ENCODE results near the gene TAF10.
A peak's percentile ranks its signal among the peaks of the same experiment; 100 is the strongest.

TAF10 gene

DNA sequence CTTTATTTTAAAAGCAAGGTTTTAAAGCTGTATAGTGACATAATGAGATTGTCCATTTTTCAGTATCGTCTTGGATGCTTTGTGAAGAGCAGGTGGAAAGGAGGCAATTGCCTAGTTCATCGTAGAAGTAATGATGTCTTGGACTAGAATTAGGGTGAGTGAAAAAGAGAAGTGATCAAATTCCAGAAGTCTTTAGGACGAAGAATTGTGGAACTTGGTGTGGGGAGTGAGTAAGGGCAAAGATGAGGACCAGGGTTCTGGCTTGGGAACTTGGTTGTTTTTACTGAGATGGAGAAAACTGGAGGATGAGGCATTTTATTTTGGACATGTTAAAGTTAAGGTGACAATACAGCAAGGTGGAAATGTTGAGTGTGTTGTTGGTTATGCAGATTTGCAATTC, 7.2 kb downstream of the TAF10 start:
- peak overlapping the region in 1 of 2 donors; percentile 85 for H3K4me3 ChIP-seq (ENCODE audit: low read length in 2 of 2)
- peaks cover 36 to 61% of the 10 kb centered on the region in 2 donors for H3K36me3 ChIP-seq (replicated peaks in 1 of 2; ENCODE audit: control insufficient read depth in 2 of 2, insufficient read depth in 2 of 2, low read length in 2 of 2)
- H3K18ac ChIP-seq (ENCODE audit: low read length) = no peak overlapping the region
- H3K9me3 ChIP-seq (replicated peaks in 1 of 2; ENCODE audit: control insufficient read depth in 2 of 2, insufficient read depth in 1 of 2, low read depth in 1 of 2, low read length in 2 of 2) = no peaks in the 10 kb centered on the region
- H3K14ac ChIP-seq (ENCODE audit: low read length) = no peak overlapping the region
- H2BK15ac ChIP-seq (ENCODE audit: low read length) = no peak overlapping the region
- WGBS, 2 donors (ENCODE audit: extremely low coverage in 2 of 2, insufficient read length in 2 of 2, insufficient replicate concordance in 1 of 2) = no CpG with 5 or more reads among the region's 3 CpGs
- no peak overlapping the region for H3K23ac ChIP-seq (ENCODE audit: low read depth, low read length, poor library complexity)
- H2BK5ac ChIP-seq (ENCODE audit: low read length) = no peak overlapping the region
- peaks cover 10% of the 10 kb centered on the region for H3K79me1 ChIP-seq (ENCODE audit: low read depth, low read length)
- H2BK120ac ChIP-seq (ENCODE audit: low read depth, low read length) = no peak overlapping the region
- no peak for DNase-seq (ENCODE audit: low spot score)
- no peak overlapping the region for H2AK5ac ChIP-seq (ENCODE audit: low read depth, low read length)
- H3K27ac ChIP-seq (replicated peaks; ENCODE audit: low read length) = no peak overlapping the region
- H2BK12ac ChIP-seq (ENCODE audit: low read length) = no peak overlapping the region
- H4K8ac ChIP-seq (ENCODE audit: low read depth, low read length) = no peak overlapping the region
- peaks cover 15 to 29% of the 10 kb centered on the region in 2 donors for H3K4me1 ChIP-seq (ENCODE audit: control insufficient read depth in 2 of 2, insufficient read depth in 1 of 2, low read depth in 1 of 2, low read length in 2 of 2)
- peak overlapping the region; percentile 66 for H3K4me2 ChIP-seq (ENCODE audit: insufficient read depth, low read length, poor library complexity, severe bottlenecking)
- H3K27me3 ChIP-seq (ENCODE audit: control insufficient read depth in 3 of 3, insufficient read depth in 3 of 3, low read depth in 1 of 3, low read length in 3 of 3) = no peaks in the 10 kb centered on the region
- no peak overlapping the region for H2AFZ ChIP-seq (ENCODE audit: low read length)
- no peak overlapping the region for H4K91ac ChIP-seq (ENCODE audit: low read depth, low read length, poor library complexity)
- H3K9ac ChIP-seq (ENCODE audit: low read depth, low read length, poor library complexity) = no peak overlapping the region
- H3K4ac ChIP-seq (ENCODE audit: low read length) = no peak overlapping the region

DNA sequence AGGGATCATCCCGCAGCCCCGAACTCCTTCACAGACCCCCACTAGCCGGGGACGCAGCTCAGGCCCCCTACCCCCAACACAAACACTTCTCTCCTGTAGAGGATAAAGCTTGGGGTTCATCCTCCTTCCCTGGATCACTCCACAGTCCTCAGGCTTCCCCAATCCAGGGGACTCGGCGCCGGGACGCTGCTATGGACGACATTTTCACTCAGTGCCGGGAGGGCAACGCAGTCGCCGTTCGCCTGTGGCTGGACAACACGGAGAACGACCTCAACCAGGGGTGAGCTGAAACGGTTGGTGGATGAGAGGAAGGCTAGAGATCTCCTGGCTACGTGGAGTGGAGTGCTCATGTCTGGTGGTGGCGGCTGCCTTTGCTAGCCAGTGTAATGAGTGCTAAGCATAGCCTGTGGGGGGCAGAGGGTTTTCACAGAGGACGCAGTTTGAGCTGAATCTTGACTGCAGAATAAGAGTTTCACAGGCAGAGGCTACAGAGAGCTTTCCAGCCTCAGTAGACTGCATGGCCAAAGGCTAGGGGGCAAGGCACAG, 7.9 kb downstream of the TAF10 start:
- Histone ChIP-seq H2AFZ (ENCODE audit: low read length) (peak overlapping the region; percentile 95), H3K4ac (ENCODE audit: low read length) (no peak overlapping the region), H3K79me1 (ENCODE audit: low read depth, low read length) (peaks cover 10% of the 10 kb centered on the region), H3K23ac (ENCODE audit: low read depth, low read length, poor library complexity) (peak overlapping the region; percentile 27), H3K27ac (replicated peaks; ENCODE audit: low read length) (peak overlapping the region; percentile 75), H2BK15ac (ENCODE audit: low read length) (no peak overlapping the region), H3K36me3 (replicated peaks in 1 of 2; ENCODE audit: control insufficient read depth in 2 of 2, insufficient read depth in 2 of 2, low read length in 2 of 2) (peaks cover 34 to 61% of the 10 kb centered on the region in 2 donors), H3K4me3 (ENCODE audit: low read length in 2 of 2) (peak overlapping the region; percentile 85 to 89), H2AK5ac (ENCODE audit: low read depth, low read length) (no peak overlapping the region), H3K14ac (ENCODE audit: low read length) (peak overlapping the region; percentile 59), H3K18ac (ENCODE audit: low read length) (peak overlapping the region; percentile 92), H3K4me1 (ENCODE audit: control insufficient read depth in 2 of 2, insufficient read depth in 1 of 2, low read depth in 1 of 2, low read length in 2 of 2) (peaks cover 15 to 29% of the 10 kb centered on the region in 2 donors), H3K27me3 (ENCODE audit: control insufficient read depth in 3 of 3, insufficient read depth in 3 of 3, low read depth in 1 of 3, low read length in 3 of 3) (no peaks in the 10 kb centered on the region), H3K9ac (ENCODE audit: low read depth, low read length, poor library complexity) (peak overlapping the region; percentile 95), H4K8ac (ENCODE audit: low read depth, low read length) (no peak overlapping the region), H2BK12ac (ENCODE audit: low read length) (no peak overlapping the region), H3K9me3 (replicated peaks in 1 of 2; ENCODE audit: control insufficient read depth in 2 of 2, insufficient read depth in 1 of 2, low read depth in 1 of 2, low read length in 2 of 2) (no peaks in the 10 kb centered on the region), H2BK120ac (ENCODE audit: low read depth, low read length) (no peak overlapping the region), H4K91ac (ENCODE audit: low read depth, low read length, poor library complexity) (no peak overlapping the region), H3K4me2 (ENCODE audit: insufficient read depth, low read length, poor library complexity, severe bottlenecking) (peak overlapping the region; percentile 66), H2BK5ac (ENCODE audit: low read length) (peak overlapping the region; percentile 56)
- WGBS, 2 donors (ENCODE audit: extremely low coverage in 2 of 2, insufficient read length in 2 of 2, insufficient replicate concordance in 1 of 2) = no CpG with 5 or more reads among the region's 20 CpGs
- DNase-seq (ENCODE audit: low spot score) = peak; percentile 43

- Histone ChIP-seq H2BK5ac (ENCODE audit: low read length) (peak within 1 kb of the TSS; percentile 56), H2BK15ac (ENCODE audit: low read length) (no peak within 1 kb of the TSS), H3K4me3 (ENCODE audit: low read length in 2 of 2) (peak within 1 kb of the TSS; percentile 85 to 89), H3K27ac (replicated peaks; ENCODE audit: low read length) (peak within 1 kb of the TSS; percentile 75), H2BK12ac (ENCODE audit: low read length) (no peak within 1 kb of the TSS), H3K9ac (ENCODE audit: low read depth, low read length, poor library complexity) (peak within 1 kb of the TSS; percentile 95), H3K27me3 (ENCODE audit: control insufficient read depth in 3 of 3, insufficient read depth in 3 of 3, low read depth in 1 of 3, low read length in 3 of 3) (no peaks in the 10 kb centered on the region), H3K4me2 (ENCODE audit: insufficient read depth, low read length, poor library complexity, severe bottlenecking) (peak within 1 kb of the TSS; percentile 66), H4K8ac (ENCODE audit: low read depth, low read length) (no peak within 1 kb of the TSS), H3K14ac (ENCODE audit: low read length) (peak within 1 kb of the TSS; percentile 59), H3K79me1 (ENCODE audit: low read depth, low read length) (peaks cover 10% of the 10 kb centered on the region), H3K36me3 (replicated peaks in 1 of 2; ENCODE audit: control insufficient read depth in 2 of 2, insufficient read depth in 2 of 2, low read length in 2 of 2) (peaks cover 32 to 61% of the 10 kb centered on the region in 2 donors), H3K23ac (ENCODE audit: low read depth, low read length, poor library complexity) (peak within 1 kb of the TSS; percentile 27), H2AK5ac (ENCODE audit: low read depth, low read length) (no peak within 1 kb of the TSS), H2AFZ (ENCODE audit: low read length) (peak within 1 kb of the TSS; percentile 95), H3K18ac (ENCODE audit: low read length) (peak within 1 kb of the TSS; percentile 92), H4K91ac (ENCODE audit: low read depth, low read length, poor library complexity) (no peak within 1 kb of the TSS), H3K4me1 (ENCODE audit: control insufficient read depth in 2 of 2, insufficient read depth in 1 of 2, low read depth in 1 of 2, low read length in 2 of 2) (peaks cover 15 to 29% of the 10 kb centered on the region in 2 donors), H3K9me3 (replicated peaks in 1 of 2; ENCODE audit: control insufficient read depth in 2 of 2, insufficient read depth in 1 of 2, low read depth in 1 of 2, low read length in 2 of 2) (no peaks in the 10 kb centered on the region), H3K4ac (ENCODE audit: low read length) (no peak within 1 kb of the TSS), H2BK120ac (ENCODE audit: low read depth, low read length) (no peak within 1 kb of the TSS)
- no CpG with 5 or more reads among the region's 72 CpGs for WGBS, 2 donors (ENCODE audit: extremely low coverage in 2 of 2, insufficient read length in 2 of 2, insufficient replicate concordance in 1 of 2)
- peak; percentile 87 for DNase-seq (ENCODE audit: low spot score)
Observed at GRCh38 chr11:6603287-6604080, 8.5 kb downstream of the TAF10 start, which contains the start of the genes ILK and RRP8. Gene ILK (plus strand): TSS chr11:6603774. CDS start chr11:6604272, 498 bp downstream. Gene RRP8 (minus strand): TSS chr11:6603616. CDS start chr11:6603502, 114 bp downstream.
